HG03469 (cell line): ENCODE measurements around the gene C14orf39.
"Not testable (repeated sequence)": the region's sequence is repeated elsewhere in the genome, so short reads cannot be mapped to it uniquely, and the experiment has no call there.

ENCODE experiments used
- ATAC-seq: cut with Tn5 transposase; IDR thresholded peaks from one replicate; pipeline ENCODE4 v1.9.1; 2021; ENCODE audit warnings: mild to moderate bottlenecking, moderate library complexity, moderate number of reproducible peaks; ENCODE audit not compliant: unreplicated experiment

C14orf39 gene

DNA sequence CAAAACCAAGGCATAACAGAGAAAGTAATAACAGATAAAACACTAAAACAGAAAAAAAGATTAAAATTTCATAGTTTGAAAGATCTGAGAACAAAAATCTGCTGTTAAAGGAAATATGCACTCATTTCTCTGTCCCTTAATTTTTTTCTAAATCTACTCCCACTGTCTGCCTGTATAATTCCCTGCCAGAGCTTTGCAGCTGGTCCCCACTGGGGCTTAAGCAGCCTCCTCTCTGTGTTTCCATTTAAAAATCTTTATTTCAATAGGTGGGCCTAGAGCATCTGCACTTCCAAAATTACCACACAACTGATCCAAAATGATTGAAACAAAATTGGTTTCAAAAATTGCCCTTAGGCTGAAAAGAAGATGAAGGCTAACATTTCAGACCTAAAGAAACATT is 16.7 kb upstream of the C14orf39 start:
- no peak for ATAC-seq

DNA sequence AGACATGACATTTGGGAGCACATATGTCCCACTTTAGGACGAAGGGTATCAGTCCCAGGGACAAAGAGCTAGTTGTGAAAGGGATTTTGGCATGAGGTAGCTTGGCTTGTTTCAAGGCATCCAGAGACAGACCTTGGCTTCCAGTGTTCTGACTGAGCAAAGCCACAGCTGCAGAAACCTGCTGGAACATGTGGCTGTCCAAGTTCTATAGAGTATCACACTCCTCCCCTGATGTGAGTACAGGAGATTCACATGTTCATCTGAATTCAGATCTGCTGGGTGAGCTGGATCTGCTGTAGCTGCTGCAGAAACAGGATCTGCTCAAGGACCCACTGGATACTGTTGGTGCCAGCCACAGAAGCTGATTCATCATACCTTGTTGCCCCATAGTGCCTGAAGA is 10.1 kb upstream of the C14orf39 start:
- no peak for ATAC-seq

DNA sequence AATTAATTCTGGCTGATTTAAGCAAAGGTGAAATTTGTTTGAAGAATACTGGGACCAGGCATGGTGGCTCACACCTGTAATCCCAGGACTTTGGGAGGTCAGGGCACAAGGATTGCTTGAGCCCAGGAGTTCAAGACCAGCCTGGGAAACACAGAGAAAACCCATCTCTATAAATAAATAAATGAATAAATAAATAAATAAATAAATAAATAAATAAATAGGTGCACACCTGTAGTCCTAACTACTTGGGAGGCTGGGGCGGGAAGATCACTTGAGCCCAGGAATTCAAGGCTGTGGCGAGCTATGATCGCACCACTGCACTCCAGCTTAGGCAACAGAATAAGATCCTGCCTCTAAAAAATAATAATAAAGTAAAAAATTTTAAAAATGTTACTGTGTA is 4.4 kb upstream of the C14orf39 start:
- no peak for ATAC-seq

DNA sequence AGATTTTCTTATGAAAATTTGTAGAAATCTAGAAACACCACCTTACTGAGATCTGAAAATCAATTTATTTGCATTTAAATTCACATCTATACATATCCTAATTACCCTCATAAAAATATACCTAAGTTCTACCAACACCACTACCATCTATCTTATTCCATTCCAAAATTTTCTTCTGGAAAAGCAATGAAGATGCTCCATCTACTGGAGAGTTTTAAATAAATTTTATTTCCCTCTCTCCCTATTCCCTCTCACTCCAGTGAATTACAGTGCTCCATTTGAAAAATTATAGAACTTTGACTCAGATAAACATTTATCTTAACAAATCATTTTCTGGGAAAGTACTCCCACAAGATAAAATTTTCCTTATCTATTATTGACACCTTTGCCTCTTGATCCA is 2.3 kb upstream of the C14orf39 start:
- no peak for ATAC-seq

DNA sequence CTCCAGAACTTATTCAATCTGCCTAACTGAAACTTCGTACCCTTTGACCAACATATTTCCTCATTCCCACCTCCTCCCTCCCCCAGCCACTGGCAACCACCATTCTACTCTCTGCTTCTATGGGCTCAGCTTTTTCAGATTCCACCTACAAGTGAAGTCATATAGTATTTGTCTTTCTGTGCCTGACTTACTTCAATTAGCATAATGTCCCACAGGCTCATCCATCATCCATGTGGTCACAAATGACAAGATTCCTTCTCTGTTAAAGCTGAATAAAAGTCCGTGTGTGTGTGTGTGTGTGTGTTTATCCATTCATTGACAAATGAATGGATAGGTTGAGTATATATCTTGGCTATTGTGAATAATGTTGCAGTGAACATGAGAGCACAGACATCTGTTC is 1.3 kb upstream of the C14orf39 start:
- ATAC-seq, result no peak

DNA sequence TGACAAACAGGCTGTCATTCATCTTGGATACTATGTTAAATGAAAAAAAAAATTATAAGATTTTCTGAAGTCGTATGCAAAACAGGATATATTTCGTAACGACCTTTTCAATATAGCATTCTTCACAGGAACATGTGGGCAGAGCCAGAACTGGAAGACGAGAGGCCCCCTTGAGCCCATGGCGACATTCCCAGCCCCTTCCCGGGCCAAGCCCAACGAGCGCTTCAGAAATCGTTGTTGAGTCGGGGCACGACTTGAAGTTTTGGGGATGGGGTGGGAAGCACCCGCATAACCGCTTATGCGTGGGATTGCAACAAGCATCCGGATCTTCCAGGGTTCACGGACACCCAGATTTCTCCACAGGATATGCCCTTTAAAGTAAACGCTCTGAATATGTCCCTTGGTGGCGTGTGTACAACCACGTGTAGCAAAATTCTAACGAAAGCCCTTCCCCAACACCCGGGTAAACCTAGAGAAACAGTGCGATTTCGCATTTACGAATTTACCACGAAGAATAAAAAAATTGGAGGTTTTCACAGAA is 736 bp downstream of the C14orf39 start:
- ATAC-seq, result no peak

DNA sequence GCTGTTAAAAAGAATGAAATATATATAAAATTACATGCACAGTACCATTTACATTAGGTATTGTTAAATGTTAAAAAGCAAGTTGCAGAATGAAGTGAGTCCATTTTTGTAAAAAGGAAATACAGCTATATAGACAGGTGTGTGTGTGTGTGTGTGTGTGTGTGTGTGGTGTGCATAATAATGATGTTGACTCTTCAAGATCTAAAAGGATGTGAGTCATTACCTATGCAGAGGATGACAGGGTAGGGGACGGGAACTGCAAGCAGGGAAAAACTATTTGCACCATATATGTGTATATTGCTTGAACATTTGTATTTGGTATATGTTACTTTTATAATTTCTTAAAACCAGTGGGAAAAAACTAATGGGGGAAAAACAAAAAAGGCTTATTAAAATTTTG is 3.1 kb downstream of the C14orf39 start:
- ATAC-seq, result no peak

DNA sequence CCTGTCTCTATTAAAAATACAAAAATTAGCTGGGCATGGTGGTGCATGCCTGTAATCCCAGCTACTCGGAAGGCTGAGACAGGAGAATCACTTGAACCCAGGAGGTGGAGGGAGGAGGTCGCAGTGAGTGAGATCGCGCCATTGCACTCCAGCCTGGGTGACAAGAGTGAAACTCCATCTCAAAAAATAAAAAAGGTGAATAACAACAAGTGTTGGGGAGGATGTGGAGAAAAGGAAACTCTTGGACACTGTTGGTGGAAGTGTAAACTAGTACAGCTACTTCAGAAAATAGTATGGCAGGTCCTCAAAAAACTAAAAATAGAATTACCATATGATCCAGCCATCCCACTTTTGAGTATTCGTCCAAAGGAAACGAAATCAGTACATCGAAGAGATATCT is 5.6 kb downstream of the C14orf39 start:
- not testable (repeated sequence) for ATAC-seq

DNA sequence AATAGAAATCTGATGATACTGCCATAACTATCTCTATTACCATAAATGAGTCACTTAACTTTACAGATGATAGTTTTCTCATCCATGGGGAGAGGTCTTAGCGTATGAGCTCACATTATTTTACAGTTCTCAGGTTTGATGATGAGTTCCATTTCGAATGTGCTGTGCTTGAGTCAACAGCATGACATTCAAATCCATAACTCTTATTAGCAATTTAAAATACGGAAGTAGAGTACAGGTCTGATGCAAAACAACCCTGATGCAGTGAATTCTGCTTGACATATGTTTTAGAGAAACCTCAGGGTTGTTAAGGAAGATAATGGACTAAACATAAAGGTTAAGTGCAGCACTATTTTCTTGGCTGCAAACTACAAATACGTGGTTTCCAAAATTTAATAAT is 30.0 kb downstream of the C14orf39 start:
- no peak for ATAC-seq

DNA sequence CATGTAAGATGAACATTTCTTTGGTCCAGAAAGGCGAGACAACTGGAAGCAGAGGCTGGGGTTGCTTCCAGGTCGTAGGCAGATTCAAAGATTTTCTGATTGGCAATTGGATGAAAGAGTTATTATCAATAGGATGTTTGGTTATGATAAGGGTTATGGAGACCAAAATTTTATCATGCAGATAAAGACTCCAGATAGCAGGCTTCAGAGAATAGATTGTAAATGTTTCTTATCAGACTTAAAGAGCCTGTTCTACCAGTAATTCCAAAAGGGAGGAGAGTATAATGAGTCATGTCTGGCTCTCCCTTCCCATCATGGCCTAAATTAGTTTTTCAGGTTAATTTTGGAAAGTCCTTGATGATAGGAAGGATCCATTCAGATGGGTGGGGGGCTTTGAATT is 55.6 kb downstream of the C14orf39 start:
- ATAC-seq, result no peak

DNA sequence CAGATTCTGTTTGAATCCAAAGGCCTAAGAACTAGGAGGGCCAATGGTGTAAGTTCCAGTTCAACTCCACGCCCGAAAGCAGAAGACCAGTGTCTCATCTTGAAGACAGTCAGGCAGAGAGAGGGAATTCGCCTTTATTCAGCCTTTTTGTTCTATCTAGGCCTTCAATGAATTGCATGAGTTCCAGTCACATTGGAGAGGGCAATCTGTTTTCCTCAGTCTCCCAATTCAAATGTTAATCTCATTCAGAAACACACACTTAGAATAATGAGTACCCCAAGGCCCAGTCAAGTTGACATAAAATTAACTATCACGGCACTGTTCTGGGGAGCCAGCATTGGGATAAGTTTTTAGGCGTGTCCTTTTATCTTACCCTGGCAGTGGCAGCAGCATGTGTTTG is 65.8 kb downstream of the C14orf39 start:
- ATAC-seq, result no peak

DNA sequence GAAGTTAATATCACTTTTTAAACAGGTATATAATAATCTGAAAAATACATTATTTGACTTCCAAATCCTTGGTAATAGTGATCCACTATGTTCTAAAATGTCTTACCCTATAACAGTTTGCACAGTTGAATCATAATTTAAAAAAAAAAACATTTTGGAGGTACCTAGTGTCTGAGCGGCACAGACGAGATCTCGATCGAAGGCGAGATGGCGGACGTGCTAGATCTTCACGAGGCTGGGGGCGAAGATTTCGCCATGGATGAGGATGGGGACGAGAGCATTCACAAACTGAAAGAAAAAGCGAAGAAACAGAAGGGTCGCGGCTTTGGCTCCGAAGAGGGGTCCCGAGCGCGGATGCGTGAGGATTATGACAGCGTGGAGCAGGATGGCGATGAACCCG is 88.3 kb downstream of the C14orf39 start:
- not testable (repeated sequence) for ATAC-seq

DNA sequence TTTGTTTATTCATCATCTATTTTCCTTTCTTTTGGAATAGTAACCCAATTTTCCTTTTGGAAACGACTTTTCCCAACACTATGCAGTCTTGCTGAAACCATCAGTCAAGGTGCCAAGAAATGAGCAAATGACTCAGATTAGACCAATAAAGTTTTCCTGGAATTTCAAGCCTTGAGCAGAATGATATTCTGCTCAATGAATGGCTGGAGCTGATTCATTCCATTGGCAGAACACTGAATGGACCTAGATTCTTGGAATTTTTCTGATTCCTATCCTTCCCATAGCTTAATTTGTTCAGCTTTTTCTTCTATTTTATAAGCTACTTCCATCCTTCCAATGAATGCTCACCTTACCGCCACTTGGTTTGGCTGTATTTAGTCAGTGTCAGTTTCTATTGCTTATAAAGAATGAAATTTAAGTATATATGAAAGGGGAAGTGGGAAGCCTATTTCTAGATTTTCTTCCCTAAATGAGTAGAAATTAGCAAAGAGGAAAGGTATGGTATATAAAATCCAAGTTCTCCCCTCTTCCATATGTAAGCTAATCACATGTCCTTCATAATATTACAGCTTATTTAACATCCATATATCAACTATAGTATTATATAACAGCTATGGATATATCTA is 89.0 kb downstream of the C14orf39 start:
- no peak for ATAC-seq
